NCI-H82 treated with DMSO at 0.1 percent for 48 hours (cell line): Measurements from ENCODE around the gene PCGF3.
"Not testable (repeated sequence)": the region's sequence is repeated elsewhere in the genome, so short reads cannot be mapped to it uniquely, and the experiment has no call there.

ENCODE experiments used
- DNase-seq: peaks from one replicate; lab custom pipeline; 2025; ENCODE audit not compliant: unreplicated experiment; lab: John Stamatoyannopoulos, UW

PCGF3 gene

DNA sequence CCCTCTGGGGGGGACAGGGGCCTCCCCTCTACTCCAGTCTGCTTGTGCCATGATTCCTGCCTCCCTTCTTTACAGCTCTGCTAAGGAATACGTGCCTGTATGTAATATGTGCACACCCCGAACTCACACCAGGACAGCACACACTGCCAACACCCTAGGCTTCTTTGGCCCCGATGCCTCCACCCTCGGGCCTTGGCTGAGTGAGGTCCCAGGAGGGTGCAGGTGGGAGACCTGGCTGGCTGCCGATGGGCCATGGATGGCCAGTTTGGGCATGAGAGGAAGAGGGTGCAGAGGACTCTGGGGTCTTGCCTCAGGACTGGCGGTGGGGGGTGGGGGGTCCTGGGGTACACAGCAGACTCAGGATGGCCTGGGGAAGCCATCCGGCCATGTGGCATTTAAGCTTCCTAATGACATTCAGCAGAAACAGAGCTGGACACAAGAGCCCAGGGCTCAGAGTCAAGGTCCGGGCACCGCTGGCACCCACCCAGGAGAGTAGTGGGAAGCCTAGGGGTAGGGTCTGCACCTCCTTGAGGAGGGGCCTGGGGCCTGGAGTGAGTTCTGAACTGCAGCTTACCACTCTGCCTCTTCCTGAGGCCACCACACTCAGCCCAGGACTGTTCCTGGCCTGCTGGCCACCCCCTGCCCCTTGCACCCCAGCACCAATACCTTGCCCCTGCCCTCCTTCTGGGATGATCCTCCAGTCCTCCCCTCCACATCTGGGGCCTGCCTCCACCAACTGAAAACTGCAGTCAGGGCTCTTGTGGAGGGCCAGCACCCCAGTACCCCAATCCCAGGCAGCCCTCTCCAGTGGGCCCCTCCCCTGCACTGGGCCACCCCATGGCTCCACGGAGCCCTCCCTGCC is 2.1 kb upstream of the PCGF3 start:
- DNase-seq, result no peak

- DNase-seq, result no peak
These were observed 1.3 kb upstream of the PCGF3 start for GRCh38 chr4:704198-704891.

- no peak for DNase-seq
These were observed 708 bp upstream of the PCGF3 start for GRCh38 chr4:704971-705277.

DNA sequence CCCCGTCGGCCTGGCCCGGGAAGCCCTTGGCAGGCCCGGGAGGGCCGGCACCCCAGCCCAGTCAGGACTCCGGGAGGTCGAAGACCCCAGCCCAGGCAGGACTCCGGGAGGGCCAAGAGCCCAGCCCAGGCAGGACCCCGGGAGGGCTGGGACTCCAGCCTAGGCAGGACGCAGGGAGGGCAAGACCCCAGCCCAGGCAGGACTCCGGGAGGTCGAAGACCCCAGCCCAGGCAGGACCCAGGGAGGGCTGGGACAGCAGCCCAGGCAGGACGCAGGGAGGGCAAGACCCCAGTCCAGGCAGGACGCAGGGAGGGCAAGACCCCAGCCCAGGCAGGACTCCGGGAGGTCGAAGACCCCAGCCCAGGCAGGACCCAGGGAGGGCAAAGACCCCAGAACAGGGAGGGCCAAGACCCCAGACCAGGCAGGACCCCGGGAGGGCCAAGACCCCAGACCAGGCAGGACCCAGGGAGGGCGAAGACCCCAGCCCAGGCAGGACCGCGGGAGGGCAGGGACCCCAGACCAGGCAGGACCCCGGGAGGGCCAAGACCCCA is 526 bp downstream of the PCGF3 start:
- not testable (repeated sequence) for DNase-seq

- DNase-seq, result no peak
These were observed 1.4 kb downstream of the PCGF3 start for GRCh38 chr4:706834-707598.

- no peak for DNase-seq
These were observed 2.4 kb downstream of the PCGF3 start for GRCh38 chr4:707929-708630.

- no peak for DNase-seq
These were observed 3.0 kb downstream of the PCGF3 start for GRCh38 chr4:708631-708933.

DNA sequence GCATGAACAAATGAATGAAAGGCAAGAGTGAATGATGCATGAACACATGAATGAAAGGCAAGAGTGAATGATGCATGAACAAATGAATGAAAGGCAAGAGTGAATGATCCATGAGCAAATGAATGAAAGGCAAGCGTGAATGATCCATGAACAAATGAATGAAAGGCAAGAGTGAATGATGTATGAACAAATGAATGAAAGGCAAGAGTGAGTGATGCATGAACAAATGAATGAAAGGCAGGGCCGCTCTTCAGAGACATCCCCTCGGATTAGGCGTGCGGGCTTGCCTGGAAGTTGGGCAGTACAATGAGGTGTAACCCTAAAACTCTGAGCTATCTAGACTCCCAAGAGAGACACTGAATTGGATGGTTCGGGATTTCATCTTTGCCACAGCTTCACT is 3.7 kb downstream of the PCGF3 start:
- DNase-seq, result no peak

DNA sequence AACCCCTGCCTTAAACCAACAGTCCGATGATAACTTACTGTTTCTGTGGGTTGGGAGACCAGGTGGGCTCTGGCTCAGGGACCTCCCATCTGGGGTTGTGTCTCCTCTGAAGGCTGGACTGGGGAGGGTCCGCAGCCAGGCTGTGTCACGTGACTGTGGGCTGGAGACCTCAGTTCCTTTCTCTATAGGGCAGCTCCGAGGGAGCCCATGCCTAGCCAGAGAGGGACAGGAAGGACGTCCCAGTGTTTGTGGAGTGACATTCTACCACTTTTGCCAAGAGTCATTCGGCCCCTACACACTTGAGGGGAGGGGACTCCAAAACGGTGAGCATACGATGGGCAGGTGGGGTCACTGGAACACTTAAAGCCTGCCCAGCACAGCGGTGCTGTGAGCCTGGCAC is 4.5 kb downstream of the PCGF3 start:
- DNase-seq, result no peak

- DNase-seq, result no peak
These were observed 5.3 kb downstream of the PCGF3 start for GRCh38 chr4:710916-711315.

- DNase-seq, result no peak
These were observed 6.5 kb downstream of the PCGF3 start for GRCh38 chr4:712093-712492.

GRCh38 chr4:712916-713632 is 7.4 kb downstream of the PCGF3 start:
- no peak for DNase-seq

DNA sequence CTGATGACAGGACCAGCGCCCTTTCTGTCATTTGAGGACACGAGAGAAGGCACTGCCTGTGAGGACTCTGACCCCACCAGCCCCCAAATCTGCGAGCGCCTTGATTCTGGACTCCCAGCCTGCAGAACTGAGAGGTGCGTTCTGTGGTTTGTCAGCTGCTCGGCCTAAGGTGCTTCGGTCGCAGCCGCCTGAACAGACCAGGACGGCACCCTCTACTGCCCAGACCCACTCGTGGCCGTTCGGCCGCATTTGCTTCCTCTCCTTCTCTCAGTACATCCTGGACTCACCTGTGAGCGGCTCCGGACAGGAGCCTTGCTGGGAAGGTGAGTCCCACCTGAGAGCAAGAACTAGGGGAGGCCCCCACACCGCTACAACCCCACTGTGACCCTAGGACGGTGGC is 8.5 kb downstream of the PCGF3 start:
- no peak for DNase-seq

DNA sequence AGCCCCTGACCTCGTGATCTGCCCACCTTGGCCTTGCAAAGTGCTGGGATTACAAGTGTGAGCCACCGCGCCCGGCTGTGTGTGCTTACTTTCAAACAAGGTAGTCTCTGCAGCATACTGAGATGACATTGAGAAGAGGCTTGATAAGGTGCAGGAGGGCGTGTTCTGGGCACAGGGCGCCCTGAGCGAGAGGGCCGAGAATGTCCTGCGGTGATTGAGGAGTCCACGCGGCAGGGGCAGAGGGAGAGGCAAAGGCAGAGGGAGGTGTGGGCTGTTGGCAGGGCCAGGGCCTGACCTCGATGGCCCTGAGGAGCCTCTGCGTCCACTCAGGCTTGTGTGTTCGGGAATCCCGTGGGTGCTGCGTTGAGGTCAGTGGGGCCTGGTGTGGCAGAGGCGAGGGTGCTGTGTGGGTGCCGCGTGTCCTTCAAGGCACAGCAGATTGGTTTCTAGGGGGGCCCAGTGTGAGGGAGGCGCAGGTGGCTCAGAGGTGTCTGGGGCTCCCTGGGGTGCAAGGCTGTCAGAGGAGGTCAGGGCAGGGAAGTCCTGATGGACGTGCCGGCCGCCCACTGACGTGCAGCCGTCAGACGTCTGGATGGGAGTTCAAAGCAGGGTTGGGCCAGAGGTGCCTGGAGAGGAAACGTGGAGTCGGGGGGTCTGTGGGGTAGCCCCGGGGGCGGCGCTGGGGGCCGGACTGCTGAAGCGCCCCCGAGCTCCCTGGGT is 12.1 kb downstream of the PCGF3 start:
- no peak for DNase-seq

GRCh38 chr4:718460-718859 is 12.8 kb downstream of the PCGF3 start:
- no peak for DNase-seq

DNA sequence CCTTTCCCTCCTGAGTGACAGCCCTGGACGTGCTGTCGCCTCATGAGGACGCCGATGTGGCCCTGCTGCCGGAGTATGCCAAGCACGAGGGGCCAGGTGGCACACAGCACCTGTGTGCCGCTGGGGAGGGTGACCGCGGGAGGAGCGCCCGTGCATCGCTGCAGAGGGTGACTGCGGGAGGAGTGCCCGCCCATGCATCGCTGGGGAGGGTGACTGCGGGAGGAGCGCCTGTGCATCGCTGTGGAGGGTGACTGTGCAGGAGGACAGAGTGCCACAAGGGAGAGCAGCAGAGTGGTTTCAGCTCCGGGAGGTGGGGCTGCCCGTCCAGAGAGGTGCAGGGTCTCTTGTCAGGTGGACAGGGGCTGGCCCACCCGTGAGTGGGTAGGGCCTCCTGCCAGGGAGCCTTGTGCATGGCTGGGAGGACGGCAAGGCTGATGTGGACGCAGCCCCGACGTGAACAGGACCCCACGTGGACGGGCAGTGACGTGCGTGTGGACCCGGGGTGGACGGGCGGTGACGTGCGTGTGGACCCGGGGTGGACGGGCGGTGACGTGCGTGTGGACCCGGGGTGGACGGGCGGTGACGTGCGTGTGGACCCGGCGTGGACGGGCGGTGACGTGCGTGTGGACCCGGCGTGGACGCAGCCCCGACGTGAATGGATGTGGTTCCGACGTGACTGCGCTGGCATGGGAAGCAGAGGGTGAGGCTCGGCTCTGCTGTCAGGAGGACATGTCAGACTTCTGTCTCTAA is 14.7 kb downstream of the PCGF3 start:
- no peak for DNase-seq

- DNase-seq, result no peak
These were observed 15.9 kb downstream of the PCGF3 start for GRCh38 chr4:721261-722168.

- no peak for DNase-seq
These were observed 16.6 kb downstream of the PCGF3 start for GRCh38 chr4:722169-722725.
